ENCODE measurements around the gene MS4A6A.
"Not testable (repeated sequence)": the region's sequence is repeated elsewhere in the genome, so short reads cannot be mapped to it uniquely, and the experiment has no call there.

The MS4A6A gene

DNA sequence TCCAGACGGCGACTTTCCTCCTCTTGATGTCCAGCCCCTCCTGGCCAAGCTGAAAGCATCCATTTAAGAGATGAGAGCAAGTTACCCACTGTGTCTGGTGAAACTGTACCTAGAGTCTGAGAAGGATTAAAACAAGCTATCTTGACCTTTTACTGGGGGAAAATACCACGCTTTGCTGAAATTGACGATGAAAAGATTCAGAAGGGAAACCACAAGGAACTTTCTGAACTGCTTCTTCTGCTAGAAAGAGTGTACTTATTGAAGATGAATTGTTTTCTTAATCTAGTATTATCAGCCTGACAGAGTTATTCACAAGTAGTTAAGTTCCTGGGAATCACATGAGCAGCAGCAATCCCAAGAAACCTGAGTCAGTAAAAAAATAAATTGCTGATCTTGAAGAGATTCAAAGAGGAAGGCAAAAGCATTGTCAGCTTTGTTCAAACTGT, 13.1 kb upstream of the MS4A6A start:
- no peaks in the 10 kb centered on the region for H3K27me3 Mint-ChIP-seq
- H3K9me3 Mint-ChIP-seq, result peaks cover 25% of the 10 kb centered on the region
- peak overlapping the region; percentile 91 for H3K27ac Mint-ChIP-seq
- H3K4me1 Mint-ChIP-seq (ENCODE audit: low read depth), result peaks cover 57% of the 10 kb centered on the region
- intact Hi-C loops (cut with micrococcal nuclease), result loop anchor here (5.0 kb wide), 1 partner anchor 46 kb away; the partner anchor contains the start of gene MS4A4E
- H3K36me3 Mint-ChIP-seq (ENCODE audit: low read depth), result peaks cover 34% of the 10 kb centered on the region
- peak overlapping the region; percentile 45 for H3K4me3 Mint-ChIP-seq

DNA sequence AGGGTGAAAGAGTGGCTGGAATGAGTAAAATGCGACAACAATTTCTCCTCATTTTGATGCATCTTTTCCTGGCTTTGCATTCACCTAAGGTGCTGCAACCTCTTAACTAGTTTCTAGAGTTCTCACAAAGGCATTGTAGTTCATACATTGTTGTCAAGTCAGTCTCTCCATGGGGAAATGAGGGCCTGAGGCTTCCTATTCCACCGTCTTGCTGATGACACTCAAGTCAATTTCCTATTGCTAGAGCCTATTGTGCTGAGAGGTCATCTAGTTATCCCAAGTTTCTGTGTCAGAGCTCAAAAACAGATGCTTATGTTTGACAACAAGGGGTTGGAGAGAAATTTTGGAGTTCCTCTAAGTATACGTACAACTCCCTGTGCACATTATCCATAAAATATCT, 11.6 kb upstream of the MS4A6A start:
- H3K36me3 Mint-ChIP-seq (ENCODE audit: low read depth), result peaks cover 34% of the 10 kb centered on the region
- no peak overlapping the region for H3K4me3 Mint-ChIP-seq
- peak overlapping the region; percentile 91 for H3K27ac Mint-ChIP-seq
- H3K4me1 Mint-ChIP-seq (ENCODE audit: low read depth), result peaks cover 60% of the 10 kb centered on the region
- peaks cover 25% of the 10 kb centered on the region for H3K9me3 Mint-ChIP-seq
- H3K27me3 Mint-ChIP-seq, result no peaks in the 10 kb centered on the region
- intact Hi-C loops (cut with micrococcal nuclease), result no loop called here

DNA sequence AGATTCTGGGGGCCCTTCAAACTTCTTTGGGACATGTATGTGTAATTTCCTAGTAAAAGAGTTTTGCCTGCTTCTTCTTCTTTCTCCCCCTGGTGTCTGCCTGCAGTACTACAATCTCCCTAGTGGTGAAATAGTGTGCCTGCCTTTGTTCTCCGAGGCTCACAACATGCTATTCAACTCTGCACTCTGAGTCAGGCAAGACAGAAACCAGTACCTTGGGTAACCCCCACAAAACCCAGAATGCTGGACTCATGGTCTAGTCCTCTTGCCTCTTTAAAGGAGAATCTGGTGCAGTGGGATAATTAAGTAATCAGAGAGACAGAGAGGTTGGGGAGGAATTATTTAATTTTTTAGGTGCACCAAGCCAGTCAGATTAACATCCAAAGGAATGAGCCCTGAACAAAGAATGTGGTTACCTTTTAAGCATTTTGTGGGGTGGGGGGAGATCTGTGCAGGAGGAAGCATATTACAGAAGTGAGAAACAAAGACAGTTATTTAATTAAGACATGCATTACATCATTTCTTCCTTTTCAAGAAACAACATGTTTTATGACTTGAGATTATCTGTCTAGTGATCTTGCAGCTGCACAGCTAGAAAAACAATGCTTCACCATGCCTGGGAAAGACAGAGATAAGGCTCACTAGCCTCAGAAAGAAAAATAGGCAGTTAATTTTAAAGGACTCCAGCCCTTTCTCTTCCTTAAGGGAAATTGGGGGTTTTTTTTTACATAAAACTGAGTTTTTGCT, 11.0 kb upstream of the MS4A6A start:
- Mint-ChIP-seq H3K27me3 (no peaks in the 10 kb centered on the region), H3K36me3 (ENCODE audit: low read depth) (peaks cover 34% of the 10 kb centered on the region), H3K27ac (peak overlapping the region; percentile 91), H3K4me3 (peak overlapping the region; percentile 8), H3K4me1 (ENCODE audit: low read depth) (peaks cover 66% of the 10 kb centered on the region), H3K9me3 (peaks cover 25% of the 10 kb centered on the region)
- intact Hi-C loops (cut with micrococcal nuclease), result loop anchor here (1.0 kb wide), 1 partner anchor 11 kb away; the partner anchor contains the start of gene MS4A6A

DNA sequence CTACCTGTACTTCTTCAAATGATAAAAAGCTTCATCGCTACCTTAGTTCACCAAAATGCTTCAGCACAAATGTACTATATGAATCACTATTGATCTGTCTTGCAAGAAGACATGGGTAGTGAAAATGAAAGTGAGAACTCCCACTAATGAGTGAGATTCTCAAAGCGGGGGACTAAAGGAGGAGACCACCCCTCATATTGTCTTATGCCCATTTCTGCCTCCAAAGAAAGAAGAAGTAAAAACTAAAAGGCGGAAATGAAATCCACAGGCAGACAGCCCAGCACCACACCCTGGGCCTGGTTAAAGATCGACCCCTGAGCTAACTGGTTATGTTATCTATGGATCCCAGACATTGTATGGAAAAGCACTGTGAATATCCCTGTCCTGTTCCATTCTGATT, 9.7 kb upstream of the MS4A6A start:
- H3K4me3 Mint-ChIP-seq; intact Hi-C loops (cut with micrococcal nuclease); H3K27me3 Mint-ChIP-seq: not testable (repeated sequence)
- Mint-ChIP-seq H3K27ac (peak overlapping the region; percentile 91), H3K4me1 (ENCODE audit: low read depth) (peaks cover 61% of the 10 kb centered on the region), H3K36me3 (ENCODE audit: low read depth) (peaks cover 23% of the 10 kb centered on the region), H3K9me3 (peaks cover 14% of the 10 kb centered on the region)

DNA sequence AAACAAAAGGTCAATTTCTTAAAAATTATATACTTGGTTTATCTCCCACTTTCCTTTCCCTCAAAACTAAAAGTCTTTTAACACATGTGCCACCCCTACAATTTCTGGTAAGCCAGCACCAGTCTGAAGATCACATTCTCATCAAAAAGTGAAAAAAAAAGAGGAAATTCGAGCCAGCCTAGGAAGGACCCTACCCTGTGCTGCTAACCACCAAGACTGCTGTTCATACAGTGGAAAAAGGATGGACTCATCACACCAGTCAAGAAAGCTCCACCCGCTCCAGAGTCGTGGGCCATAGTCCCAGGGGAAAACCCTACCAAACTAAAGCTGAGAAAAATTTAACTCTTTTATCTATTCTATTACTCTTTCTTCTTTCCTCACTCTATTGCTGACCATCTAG, 5.6 kb upstream of the MS4A6A start:
- H3K4me3 Mint-ChIP-seq; H3K27me3 Mint-ChIP-seq; intact Hi-C loops (cut with micrococcal nuclease): not testable (repeated sequence)
- peaks cover 63% of the 10 kb centered on the region for H3K4me1 Mint-ChIP-seq (ENCODE audit: low read depth)
- peaks cover 16% of the 10 kb centered on the region for H3K36me3 Mint-ChIP-seq (ENCODE audit: low read depth)
- H3K27ac Mint-ChIP-seq, result peak overlapping the region; percentile 87
- peaks cover 11% of the 10 kb centered on the region for H3K9me3 Mint-ChIP-seq

DNA sequence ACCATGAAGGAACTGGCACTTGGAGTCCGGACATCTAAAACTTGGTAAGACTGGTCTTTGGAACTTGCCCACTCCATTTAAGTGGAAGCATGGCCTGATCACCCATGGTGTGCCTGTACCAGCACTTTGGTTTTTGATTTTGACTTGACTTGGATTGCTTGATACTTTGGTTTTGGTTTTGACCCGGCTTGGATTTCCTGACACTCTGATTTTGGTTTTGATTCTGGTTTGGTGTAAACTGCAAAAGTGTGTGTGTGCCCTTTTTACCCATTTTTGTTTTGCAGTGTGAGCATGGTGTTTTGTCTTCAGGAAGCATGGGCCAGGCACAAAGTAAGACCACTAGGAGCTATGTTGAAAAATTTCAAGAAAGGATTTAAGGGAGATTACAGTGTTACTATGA, 3.2 kb upstream of the MS4A6A start:
- intact Hi-C loops (cut with micrococcal nuclease); H3K9me3 Mint-ChIP-seq; H3K27me3 Mint-ChIP-seq: not testable (repeated sequence)
- H3K4me3 Mint-ChIP-seq, result peak overlapping the region; percentile 38
- peaks cover 57% of the 10 kb centered on the region for H3K4me1 Mint-ChIP-seq (ENCODE audit: low read depth)
- peak overlapping the region; percentile 87 for H3K27ac Mint-ChIP-seq
- H3K36me3 Mint-ChIP-seq (ENCODE audit: low read depth), result peaks cover 26% of the 10 kb centered on the region

DNA sequence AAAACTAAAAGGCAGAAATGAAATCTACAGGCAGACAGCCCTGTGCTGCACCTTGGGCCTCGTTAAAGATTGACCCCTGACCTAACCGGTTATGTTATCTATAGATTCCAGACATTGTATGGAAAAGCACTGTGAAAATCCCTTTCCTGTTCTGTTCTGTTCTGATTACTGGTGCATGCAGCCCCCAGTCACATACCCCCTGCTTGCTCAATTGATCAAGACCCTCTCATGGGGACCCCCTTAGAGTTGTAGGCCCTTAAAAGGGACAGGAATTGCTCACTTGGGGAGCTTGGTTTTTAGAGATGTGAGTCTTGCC, 2.6 kb upstream of the MS4A6A start:
- Mint-ChIP-seq H3K4me3 (peak overlapping the region; percentile 8), H3K36me3 (ENCODE audit: low read depth) (peaks cover 32% of the 10 kb centered on the region), H3K4me1 (ENCODE audit: low read depth) (peaks cover 62% of the 10 kb centered on the region), H3K27ac (peak overlapping the region; percentile 87)
- H3K27me3 Mint-ChIP-seq; H3K9me3 Mint-ChIP-seq; intact Hi-C loops (cut with micrococcal nuclease): not testable (repeated sequence)

DNA sequence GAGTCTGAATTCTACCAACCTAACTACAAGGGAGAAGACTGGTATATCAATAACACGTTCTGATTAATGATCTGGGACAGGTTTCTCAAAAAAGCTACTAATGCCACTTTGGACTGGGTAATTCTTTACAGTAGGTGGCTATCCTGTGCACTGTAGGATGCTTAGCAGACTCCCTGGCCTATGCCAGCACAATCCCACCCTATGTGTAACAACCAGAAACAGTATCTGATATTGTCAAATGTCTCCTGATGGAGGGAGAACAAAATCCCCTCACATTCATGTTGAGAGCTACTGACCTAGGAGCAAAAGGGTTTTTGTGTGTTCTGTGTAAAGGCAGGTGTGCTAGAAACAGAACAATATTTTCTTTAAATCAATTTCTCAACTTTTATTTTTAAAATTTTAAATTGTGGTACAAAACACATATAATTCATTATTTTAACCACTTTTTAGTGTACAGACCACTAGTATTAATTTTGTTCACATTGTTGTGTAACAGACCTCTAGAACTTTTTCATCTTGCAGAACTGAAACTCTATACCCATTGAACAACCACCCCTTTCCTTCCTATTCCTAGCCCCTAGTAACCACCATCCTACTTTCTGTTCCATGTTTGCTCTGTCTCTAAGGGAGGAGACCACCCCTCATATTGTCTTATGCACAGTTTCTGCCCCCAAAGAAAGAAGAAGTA, 2.1 kb upstream of the MS4A6A start:
- peak overlapping the region; percentile 87 for H3K27ac Mint-ChIP-seq
- H3K27me3 Mint-ChIP-seq, result no peaks in the 10 kb centered on the region
- no peaks in the 10 kb centered on the region for H3K9me3 Mint-ChIP-seq
- peak overlapping the region; percentile 78 for H3K4me3 Mint-ChIP-seq
- peaks cover 67% of the 10 kb centered on the region for H3K4me1 Mint-ChIP-seq (ENCODE audit: low read depth)
- peaks cover 37% of the 10 kb centered on the region for H3K36me3 Mint-ChIP-seq (ENCODE audit: low read depth)
- intact Hi-C loops (cut with micrococcal nuclease), result loop anchor here (5.0 kb wide), 2 partner anchors 57 to 127 kb away; partner anchors contain the start of gene MS4A4E

DNA sequence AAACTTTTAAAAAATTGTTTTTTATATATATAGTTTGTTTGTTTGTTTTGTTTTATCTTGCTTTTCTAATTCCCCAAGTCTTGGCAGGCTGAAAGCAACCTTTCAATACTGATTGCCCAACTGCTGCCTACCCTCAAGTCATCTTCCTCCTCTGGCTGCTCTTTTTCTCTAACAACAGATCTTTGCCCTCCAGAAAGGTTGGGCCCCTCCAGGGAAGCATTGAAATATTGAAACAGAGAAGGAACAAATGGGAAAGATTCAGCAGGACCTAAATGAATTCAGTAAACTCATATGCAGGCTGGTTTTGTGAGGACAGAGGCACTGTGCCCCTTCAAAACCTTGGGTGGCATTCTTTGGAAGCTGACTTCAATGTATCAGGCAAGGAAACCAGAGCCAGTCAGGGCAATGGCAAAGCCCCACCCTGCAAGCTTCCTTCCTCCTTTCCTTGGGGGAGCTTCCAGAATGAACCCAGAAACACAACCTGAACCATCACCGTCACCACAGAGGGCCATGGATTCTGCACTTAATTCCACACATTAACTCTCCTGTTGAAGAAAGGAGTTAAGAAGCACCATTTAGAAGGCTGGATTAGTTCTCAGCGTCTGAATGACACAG, 815 bp upstream of the MS4A6A start:
- Mint-ChIP-seq H3K36me3 (ENCODE audit: low read depth) (peaks cover 50% of the 10 kb centered on the region), H3K4me1 (ENCODE audit: low read depth) (peaks cover 69% of the 10 kb centered on the region), H3K4me3 (peak overlapping the region; percentile 78), H3K9me3 (no peaks in the 10 kb centered on the region), H3K27ac (peak overlapping the region; percentile 87), H3K27me3 (no peaks in the 10 kb centered on the region)
- intact Hi-C loops (cut with micrococcal nuclease), result loop anchor here (1.0 to 5.0 kb wide), 3 partner anchors 10 to 129 kb away; partner anchors contain the start of gene MS4A4E

DNA sequence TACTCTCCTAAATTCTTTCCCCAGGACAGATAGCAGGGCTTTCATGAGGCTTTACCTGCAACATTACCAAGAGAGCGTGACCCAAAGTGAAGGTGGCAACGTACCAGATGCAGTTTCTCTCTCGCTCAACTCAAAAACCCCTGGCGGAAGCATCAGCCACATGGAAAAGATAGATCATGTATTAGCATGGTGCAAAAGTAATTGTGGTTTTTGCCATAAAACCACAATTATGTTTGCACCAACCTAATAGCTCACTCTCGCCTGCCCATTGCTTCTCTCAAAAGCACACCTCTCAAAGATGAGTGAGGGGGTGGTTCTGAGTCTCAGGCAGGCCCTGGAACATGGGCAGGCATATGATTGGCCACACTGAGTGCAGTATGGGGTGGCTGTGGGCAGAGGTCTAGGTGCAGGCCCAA, 7.0 kb downstream of the MS4A6A start:
- Mint-ChIP-seq H3K27me3 (no peaks in the 10 kb centered on the region), H3K9me3 (no peaks in the 10 kb centered on the region), H3K36me3 (ENCODE audit: low read depth) (peaks cover 100% of the 10 kb centered on the region), H3K4me1 (ENCODE audit: low read depth) (peaks cover 94% of the 10 kb centered on the region), H3K27ac (peak overlapping the region; percentile 79), H3K4me3 (peak overlapping the region; percentile 63)
- intact Hi-C loops (cut with micrococcal nuclease), result no loop called here

DNA sequence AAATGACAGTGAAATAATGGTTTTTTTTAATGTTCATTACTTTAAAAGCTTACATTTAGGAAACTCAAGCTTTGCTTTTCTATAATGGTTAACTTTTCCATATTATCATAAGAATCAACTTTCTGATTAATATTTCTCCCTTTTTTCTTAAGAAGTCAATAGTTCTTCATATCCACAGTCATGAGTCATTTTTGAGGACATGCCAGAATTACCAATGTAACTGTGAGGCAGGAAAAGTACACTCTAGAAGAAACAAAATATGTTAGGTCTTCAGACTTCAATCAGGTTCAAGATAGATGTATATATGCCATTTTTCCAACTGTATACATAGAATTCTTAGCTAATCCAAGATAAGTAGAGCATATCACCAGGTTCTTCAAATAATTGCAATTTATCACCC, 10.9 kb downstream of the MS4A6A start:
- peaks cover 90% of the 10 kb centered on the region for H3K4me1 Mint-ChIP-seq (ENCODE audit: low read depth)
- H3K36me3 Mint-ChIP-seq (ENCODE audit: low read depth), result peaks cover 95% of the 10 kb centered on the region
- H3K27me3 Mint-ChIP-seq, result no peaks in the 10 kb centered on the region
- H3K4me3 Mint-ChIP-seq, result no peak overlapping the region
- peak overlapping the region; percentile 79 for H3K27ac Mint-ChIP-seq
- H3K9me3 Mint-ChIP-seq, result no peaks in the 10 kb centered on the region
- intact Hi-C loops (cut with micrococcal nuclease), result loop anchor here (5.0 kb wide), 1 partner anchor 80 kb away; no protein-coding TSS in a partner anchor

DNA sequence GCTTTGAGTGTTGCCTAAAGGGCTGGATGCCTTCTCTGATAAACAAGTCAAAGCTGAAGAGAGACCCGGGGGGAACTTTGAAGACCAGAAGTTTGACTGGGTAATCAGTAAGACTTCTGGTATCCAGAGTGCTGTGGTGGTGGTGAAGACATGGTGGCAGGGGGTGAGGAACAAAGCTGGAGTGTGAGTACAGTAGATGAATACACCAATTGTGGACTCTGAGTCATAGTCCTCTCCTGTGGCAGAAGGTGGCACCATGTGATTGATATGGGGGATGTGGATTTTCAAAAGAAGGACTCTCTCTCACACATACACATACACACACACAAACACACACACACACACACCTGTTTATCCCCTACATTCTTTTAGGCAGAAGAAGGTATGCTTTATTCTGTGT, 12.3 kb downstream of the MS4A6A start:
- no peak overlapping the region for H3K4me3 Mint-ChIP-seq
- no peaks in the 10 kb centered on the region for H3K9me3 Mint-ChIP-seq
- H3K36me3 Mint-ChIP-seq (ENCODE audit: low read depth), result peaks cover 80% of the 10 kb centered on the region
- H3K4me1 Mint-ChIP-seq (ENCODE audit: low read depth), result peaks cover 80% of the 10 kb centered on the region
- intact Hi-C loops (cut with micrococcal nuclease), result loop anchor here (5.0 kb wide), 1 partner anchor 82 kb away; no protein-coding TSS in a partner anchor
- peak overlapping the region; percentile 79 for H3K27ac Mint-ChIP-seq
- no peaks in the 10 kb centered on the region for H3K27me3 Mint-ChIP-seq

DNA sequence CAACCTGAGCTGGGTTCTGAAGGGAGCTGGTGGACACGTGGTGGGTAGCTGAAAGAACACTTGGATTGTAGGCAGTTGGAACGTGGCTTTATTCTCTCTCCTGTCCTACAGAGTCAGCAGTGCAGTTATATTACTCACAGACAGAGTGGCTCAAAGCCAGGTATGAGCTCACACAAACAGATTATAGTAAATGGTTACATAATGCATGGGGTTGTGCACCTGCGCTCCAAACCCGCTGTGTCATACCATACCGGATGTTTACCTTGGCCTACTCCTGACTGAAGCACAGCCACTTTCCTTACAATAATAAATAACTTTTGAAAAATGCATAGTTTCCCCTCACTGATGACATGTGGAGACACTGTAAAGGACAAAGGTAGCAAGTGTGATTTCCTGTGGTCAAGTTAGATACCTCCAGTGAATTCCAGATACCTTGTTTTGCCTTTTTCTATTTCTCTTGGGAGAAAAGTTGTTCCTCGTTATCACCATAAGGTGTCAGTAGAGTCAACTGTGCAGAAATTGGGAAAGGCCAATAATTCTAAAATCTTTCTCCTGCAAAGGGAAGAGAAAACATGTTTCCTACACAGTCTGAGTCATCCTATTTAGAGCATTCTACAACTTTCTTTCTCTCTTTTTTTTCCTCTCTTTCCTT, 13.5 kb downstream of the MS4A6A start:
- Mint-ChIP-seq H3K9me3 (no peaks in the 10 kb centered on the region), H3K27me3 (no peaks in the 10 kb centered on the region), H3K4me1 (ENCODE audit: low read depth) (peaks cover 69% of the 10 kb centered on the region), H3K4me3 (no peak overlapping the region), H3K36me3 (ENCODE audit: low read depth) (peaks cover 76% of the 10 kb centered on the region), H3K27ac (peak overlapping the region; percentile 79)
- intact Hi-C loops (cut with micrococcal nuclease), result loop anchor here (10.0 kb wide), 1 partner anchor 455 kb away; no protein-coding TSS in a partner anchor

Data from dendritic cell treated with granulocyte-macrophage colony-stimulating factor and Interleukin-4, amounts not matched to agents 40 ng/mL and 50 ng/mL, for 4 days (primary cell).